ENCODE data around the gene RFX4.
A peak's percentile ranks its signal among the peaks of the same experiment; 100 is the strongest.

Gene RFX4

DNA sequence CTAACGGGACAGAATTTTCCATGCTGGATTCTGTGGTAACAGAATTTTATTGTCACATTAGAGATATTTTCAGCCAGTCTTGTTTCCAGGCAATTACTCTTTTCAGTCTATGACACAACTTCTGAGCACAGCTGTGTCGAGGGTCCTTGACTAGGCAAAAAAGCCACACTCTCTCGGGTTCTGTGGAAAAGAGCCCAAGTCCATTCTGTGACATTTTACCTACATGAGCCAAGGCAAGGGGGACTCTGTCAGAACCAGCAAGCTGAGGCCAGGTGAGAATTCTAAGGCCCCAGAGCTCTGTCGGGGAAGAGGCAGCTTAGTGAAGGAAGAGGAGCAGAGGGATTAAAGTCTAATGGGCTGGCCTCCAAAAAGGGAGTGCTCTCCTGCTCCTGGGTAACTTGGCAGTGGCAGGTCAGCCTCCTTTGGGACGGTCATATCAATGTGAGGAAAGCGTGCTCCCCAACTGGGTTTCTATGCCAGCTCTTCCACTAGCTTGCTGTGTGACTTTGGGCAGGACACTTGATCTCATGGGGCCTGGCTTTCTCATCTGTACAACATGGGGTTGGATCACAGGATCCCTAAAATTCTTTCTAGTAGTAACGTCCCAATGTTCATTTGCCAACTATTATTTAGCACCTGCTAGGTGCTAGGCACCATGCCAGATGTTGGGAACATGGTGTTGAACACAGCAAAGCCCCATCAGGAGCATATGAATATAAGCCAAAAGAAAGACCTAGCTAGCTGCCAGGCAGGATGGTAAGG lies 175.7 kb downstream of the RFX4 start:
- no peak overlapping the region for H3K9ac ChIP-seq (ENCODE audit: low read length)
- H3K4me2 ChIP-seq (ENCODE audit: low read depth, low read length), result peak overlapping the region; percentile 94; the same call in 1 of the 2 replicates
- no peak for TF ChIP-seq EZH2phosphoT487 (IDR thresholded peaks at IDR 0.05; ENCODE audit: low read length)
- no peak for TF ChIP-seq EZH2 (optimal IDR thresholded peaks at IDR 0.05; ENCODE audit: low read depth, low read length)
- TF ChIP-seq, protein P1, sequence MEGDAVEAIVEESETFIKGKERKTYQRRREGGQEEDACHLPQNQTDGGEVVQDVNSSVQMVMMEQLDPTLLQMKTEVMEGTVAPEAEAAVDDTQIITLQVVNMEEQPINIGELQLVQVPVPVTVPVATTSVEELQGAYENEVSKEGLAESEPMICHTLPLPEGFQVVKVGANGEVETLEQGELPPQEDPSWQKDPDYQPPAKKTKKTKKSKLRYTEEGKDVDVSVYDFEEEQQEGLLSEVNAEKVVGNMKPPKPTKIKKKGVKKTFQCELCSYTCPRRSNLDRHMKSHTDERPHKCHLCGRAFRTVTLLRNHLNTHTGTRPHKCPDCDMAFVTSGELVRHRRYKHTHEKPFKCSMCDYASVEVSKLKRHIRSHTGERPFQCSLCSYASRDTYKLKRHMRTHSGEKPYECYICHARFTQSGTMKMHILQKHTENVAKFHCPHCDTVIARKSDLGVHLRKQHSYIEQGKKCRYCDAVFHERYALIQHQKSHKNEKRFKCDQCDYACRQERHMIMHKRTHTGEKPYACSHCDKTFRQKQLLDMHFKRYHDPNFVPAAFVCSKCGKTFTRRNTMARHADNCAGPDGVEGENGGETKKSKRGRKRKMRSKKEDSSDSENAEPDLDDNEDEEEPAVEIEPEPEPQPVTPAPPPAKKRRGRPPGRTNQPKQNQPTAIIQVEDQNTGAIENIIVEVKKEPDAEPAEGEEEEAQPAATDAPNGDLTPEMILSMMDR (IDR thresholded peaks at IDR 0.05; ENCODE audit: low read length), result no peak
- H3F3A ChIP-seq (ENCODE audit: insufficient read depth, low read length), result peaks cover 18% of the 10 kb centered on the region
- no peak overlapping the region for H3K27ac ChIP-seq (ENCODE audit: low read length)
- H2AFZ ChIP-seq (ENCODE audit: low read length), result no peak overlapping the region
- DNase-seq, result no peak
- H3K27me3 ChIP-seq (replicated peaks; ENCODE audit: insufficient read depth, low read length), result no peaks in the 10 kb centered on the region
- no peaks in the 10 kb centered on the region for H4K20me1 ChIP-seq (ENCODE audit: insufficient read depth, low read length)
- no peak overlapping the region for H3K4me3 ChIP-seq (ENCODE audit: low read length)
- H3K4me1 ChIP-seq (ENCODE audit: low read length), result peaks cover 30% of the 10 kb centered on the region
- H3K9me3 ChIP-seq (replicated peaks; ENCODE audit: insufficient read depth, low read length), result no peaks in the 10 kb centered on the region
- H3K9me2 ChIP-seq (replicated peaks; ENCODE audit: insufficient read depth, low read length), result no peaks in the 10 kb centered on the region
- no peaks in the 10 kb centered on the region for H3K36me3 ChIP-seq (replicated peaks; ENCODE audit: insufficient read depth, low read length)
- no peaks in the 10 kb centered on the region for H3K79me2 ChIP-seq (ENCODE audit: low read length)

DNA sequence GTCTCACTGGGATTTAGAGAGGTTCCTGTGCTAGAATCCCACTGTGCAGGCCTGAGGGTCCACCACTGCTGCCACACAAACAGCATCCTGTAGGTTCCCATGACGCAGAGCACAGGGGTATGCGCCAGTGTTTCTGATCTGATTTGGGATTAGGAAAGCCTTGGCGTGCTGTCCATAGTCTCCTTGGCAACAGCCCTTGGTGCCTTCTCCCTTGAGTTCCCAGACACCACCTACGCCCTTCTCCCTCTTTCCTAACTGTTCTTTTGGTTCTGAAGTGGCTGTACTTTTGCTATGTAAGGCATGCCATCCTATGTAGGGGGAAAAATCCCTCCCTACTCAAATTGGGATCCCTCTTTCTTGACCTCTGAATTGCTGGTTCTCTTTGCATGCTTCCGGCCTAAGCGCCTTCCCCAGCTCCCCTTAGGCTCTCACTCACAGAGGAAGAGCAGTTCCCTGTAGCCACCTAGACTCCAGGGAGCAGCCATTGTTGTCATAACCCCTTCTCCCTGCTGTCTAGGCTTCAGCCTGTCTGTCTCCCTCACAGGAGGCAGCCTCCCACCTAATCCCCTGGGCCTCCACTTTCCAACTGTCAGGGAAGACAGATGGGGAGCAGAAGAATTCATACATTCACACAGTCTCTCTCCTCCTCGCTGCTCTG lies 176.9 kb downstream of the RFX4 start:
- Histone ChIP-seq H3K9ac (ENCODE audit: low read length) (peak overlapping the region; percentile 67), H3K4me2 (ENCODE audit: low read depth, low read length) (peak overlapping the region; percentile 94), H3K79me2 (ENCODE audit: low read length) (no peaks in the 10 kb centered on the region), H3K36me3 (replicated peaks; ENCODE audit: insufficient read depth, low read length) (no peaks in the 10 kb centered on the region), H2AFZ (ENCODE audit: low read length) (peak overlapping the region; percentile 36), H3K9me2 (replicated peaks; ENCODE audit: insufficient read depth, low read length) (no peaks in the 10 kb centered on the region), H3K4me1 (ENCODE audit: low read length) (peaks cover 19% of the 10 kb centered on the region), H3K27ac (ENCODE audit: low read length) (peak overlapping the region; percentile 89), H3K27me3 (replicated peaks; ENCODE audit: insufficient read depth, low read length) (no peaks in the 10 kb centered on the region), H3F3A (ENCODE audit: insufficient read depth, low read length) (peaks cover 18% of the 10 kb centered on the region), H3K9me3 (replicated peaks; ENCODE audit: insufficient read depth, low read length) (no peaks in the 10 kb centered on the region), H4K20me1 (ENCODE audit: insufficient read depth, low read length) (no peaks in the 10 kb centered on the region), H3K4me3 (ENCODE audit: low read length) (peak overlapping the region; percentile 70)
- no peak for TF ChIP-seq EZH2phosphoT487 (IDR thresholded peaks at IDR 0.05; ENCODE audit: low read length)
- TF ChIP-seq EZH2 (optimal IDR thresholded peaks at IDR 0.05; ENCODE audit: low read depth, low read length), result no peak
- TF ChIP-seq, protein P1 (IDR thresholded peaks at IDR 0.05; ENCODE audit: low read length), result no peak
- peak; percentile 7 for DNase-seq

DNA sequence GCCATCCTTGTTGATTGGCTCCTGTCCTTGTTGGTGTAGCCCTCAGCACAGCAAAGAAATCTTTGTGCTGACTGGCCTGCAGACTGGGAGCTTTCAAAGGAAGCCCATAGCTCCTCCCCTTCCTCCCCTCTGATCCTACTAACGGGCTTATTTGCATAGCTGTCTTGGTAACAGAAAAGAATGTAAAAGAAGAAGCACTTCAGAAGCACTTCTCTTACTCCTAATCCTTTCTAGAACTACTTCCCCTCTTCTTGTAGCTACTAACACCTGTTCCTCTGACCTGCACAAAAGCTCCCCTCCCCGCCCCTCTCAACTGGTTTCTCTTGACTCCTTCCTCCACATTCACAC lies 177.4 kb downstream of the RFX4 start:
- DNase-seq, result peak; percentile 95
- H3K4me1 ChIP-seq (ENCODE audit: low read length), result peaks cover 19% of the 10 kb centered on the region
- peak overlapping the region; percentile 67 for H3K9ac ChIP-seq (ENCODE audit: low read length)

More for the DNA sequence above, 177.4 kb downstream of the RFX4 start:
- Histone ChIP-seq H2AFZ (ENCODE audit: low read length) (peak overlapping the region; percentile 36), H3K4me2 (ENCODE audit: low read depth, low read length) (peak overlapping the region; percentile 94), H3K27me3 (replicated peaks; ENCODE audit: insufficient read depth, low read length) (no peaks in the 10 kb centered on the region), H3K9me2 (replicated peaks; ENCODE audit: insufficient read depth, low read length) (no peaks in the 10 kb centered on the region), H3F3A (ENCODE audit: insufficient read depth, low read length) (peaks cover 18% of the 10 kb centered on the region), H3K9me3 (replicated peaks; ENCODE audit: insufficient read depth, low read length) (no peaks in the 10 kb centered on the region), H3K36me3 (replicated peaks; ENCODE audit: insufficient read depth, low read length) (no peaks in the 10 kb centered on the region), H3K79me2 (ENCODE audit: low read length) (no peaks in the 10 kb centered on the region), H4K20me1 (ENCODE audit: insufficient read depth, low read length) (no peaks in the 10 kb centered on the region), H3K4me3 (ENCODE audit: low read length) (peak overlapping the region; percentile 70), H3K27ac (ENCODE audit: low read length) (peak overlapping the region; percentile 89)
- TF ChIP-seq EZH2 (optimal IDR thresholded peaks at IDR 0.05; ENCODE audit: low read depth, low read length) (no peak), EZH2phosphoT487 (IDR thresholded peaks at IDR 0.05; ENCODE audit: low read length) (no peak)
- TF ChIP-seq, protein P1 (IDR thresholded peaks at IDR 0.05; ENCODE audit: low read length), result no peak

Measured in MM.1S (cell line).